RKO (cell line): ENCODE measurements around the gene SSH2.
"Not testable (repeated sequence)": the region's sequence is repeated elsewhere in the genome, so short reads cannot be mapped to it uniquely, and the experiment has no call there.

Experiments used
- DNase-seq: peaks from one replicate; pipeline ENCODE4 v3.0.0-alpha.2; 2016; ENCODE audit warnings: low spot score

The SSH2 gene

DNA sequence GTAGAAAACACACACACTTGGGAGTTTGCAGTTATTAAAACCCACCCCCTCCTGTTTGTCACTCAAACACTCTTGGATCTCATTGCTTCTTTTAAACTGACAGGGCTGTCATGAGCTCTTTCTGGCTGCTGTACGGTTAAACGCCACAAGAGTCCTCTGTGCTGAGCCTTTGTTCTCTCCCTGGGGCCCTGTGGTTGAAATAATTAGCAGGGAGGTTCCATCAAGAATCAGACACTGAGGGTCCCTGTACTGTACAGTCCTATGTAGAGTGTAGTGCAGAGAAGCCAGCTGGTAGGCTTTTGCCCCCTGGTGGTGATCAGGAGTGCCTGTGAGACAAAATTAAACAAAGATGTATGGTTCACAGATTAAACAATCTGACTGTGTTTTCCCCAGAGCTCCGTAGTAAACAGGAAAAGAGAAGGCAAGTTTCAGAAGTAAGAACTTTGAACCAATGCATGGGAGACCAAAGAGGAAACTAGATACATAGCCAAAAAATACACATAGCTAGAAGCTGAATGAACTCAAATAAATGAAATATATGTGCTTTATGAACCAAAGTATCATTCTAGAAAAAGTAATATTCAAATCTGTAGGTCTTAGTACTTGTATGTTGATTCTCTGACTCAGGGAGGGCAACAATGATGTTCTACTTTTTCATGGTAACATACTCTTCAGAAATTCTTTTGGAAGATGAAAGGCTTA lies 1.4 kb upstream of the SSH2 start:
- peak; percentile 92 for DNase-seq

DNA sequence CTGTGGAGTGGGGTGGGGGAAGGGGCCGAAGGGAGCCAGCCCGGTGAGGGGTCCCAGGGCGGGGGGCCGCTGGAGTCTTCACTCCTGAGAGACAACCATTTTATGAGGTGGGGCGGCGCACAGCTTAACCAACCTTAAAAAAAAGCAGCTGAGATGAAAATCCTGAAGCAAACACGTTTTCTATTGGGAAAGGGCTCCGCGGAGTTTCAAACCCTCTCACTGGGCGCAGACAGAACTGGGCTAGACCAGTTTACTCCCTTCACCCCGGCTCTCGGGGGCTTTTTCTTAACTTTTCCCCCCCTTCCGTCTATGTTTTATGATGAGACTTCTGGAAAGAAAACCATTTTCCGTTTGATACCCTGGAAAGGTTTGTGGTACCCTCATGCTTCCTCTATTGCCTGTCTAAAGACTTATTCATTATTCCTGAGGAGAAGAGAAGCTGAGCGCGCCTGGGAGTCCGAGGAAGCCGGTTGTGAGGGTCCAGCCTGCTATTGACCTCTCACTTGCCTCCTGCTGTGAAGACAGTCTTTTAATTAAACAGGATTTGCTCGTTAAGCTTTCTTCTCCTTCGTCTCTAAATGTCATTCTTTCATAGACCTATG lies 482 bp upstream of the SSH2 start:
- DNase-seq: peak; percentile 71

DNA sequence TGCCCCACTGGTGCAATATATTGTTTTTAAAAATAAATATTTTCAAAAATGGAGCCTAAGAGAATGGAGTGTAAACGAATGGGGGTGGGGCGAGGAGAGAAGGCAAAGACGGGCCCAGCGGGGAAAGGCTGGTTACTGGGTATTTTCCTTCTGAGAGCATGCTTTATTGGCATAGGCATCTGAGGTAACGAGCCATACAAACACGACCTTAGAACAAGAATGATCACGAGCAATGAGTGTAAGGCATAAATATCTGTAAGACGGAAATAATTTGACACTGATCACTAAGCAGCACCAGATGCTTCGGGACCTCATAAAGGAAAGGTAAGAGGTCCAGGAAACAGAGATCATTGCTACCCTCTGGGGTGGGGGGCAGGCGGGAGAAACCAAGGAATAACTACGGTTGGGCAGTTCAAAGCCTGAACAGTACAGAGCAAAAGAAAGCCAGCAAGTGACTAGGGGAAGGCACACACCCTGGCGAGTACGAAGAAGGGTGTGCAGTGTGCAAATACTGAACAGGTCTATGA lies 959 bp downstream of the SSH2 start:
- peak; percentile 81 for DNase-seq

DNA sequence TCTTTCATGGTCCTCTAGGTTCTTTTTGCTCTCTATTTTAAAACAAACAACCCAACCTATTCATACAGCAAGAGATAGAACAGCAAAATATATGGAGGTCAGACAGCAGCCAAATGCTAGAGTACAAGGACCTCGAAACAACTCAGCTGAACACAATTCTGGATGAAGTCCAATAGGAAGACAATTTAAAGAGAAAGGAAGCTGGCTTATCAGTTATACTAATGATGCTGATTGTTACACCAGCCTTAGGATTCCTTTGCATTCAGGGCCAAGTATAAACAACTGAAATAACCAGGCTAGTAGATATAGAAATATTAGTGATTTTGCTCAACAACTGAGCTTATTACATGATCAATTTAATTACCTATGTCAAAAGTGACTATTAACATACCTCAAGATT lies 2.5 kb downstream of the SSH2 start:
- no peak for DNase-seq

DNA sequence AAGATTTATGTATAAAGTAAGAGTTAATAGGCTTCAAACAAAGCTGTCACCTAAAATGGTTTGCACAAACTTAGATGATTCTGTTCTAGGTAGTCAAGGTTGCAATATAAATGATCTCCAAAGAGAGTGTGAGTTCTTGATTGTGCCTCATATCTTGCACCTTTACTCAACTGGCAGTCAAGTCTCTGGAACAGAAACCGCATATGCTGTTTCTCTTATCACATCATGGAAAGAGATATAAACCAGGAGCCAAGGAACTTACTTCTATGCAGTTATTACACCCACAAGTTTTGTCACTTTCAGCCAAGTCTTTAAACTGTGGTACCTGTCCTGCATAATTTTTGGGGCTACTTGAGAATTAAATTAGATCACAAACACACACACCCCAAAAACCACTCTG lies 5.2 kb downstream of the SSH2 start:
- DNase-seq: no peak

DNA sequence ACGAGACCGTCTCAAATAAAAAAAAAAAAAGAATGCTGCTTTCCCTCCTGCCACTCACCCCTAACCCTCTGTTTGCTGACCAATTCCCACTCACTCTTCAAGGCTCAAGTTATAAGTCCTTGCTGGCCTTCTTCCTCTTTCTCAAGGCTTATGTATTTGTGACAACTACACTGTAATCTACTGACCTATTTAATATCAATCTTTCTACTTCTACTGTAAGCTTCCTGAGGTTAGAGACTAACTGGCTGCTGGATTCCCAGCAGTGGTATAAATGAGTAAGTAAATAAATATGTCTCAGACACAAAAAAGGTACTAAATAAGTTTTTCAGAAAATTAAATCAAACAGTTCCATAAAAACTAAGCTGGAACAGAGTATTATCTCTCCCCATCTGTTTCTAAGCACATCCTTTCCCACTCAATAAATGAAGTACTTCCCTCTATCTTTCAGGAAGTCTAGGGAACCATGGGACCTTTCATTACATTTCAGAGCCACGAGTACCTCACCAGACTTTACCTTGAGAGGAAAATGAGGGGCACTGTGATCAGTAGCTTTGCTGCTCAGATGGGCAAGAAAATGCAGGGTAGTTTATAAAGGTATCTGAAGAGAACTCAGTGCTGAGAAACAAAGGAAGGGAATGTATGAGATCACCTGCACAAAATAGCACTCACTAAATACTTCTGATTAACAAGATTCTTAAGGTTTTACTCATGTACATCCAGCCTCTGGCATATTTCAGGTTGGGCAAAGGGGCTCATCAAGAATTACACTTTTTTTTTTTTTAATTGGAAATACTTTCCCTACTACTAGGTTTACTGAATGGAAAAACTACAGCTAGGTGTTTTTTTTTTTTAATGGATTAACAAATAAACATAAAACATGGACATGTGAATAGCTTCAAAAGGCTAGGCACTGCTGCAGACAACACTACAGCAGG lies 10.8 kb downstream of the SSH2 start:
- DNase-seq: no peak

DNA sequence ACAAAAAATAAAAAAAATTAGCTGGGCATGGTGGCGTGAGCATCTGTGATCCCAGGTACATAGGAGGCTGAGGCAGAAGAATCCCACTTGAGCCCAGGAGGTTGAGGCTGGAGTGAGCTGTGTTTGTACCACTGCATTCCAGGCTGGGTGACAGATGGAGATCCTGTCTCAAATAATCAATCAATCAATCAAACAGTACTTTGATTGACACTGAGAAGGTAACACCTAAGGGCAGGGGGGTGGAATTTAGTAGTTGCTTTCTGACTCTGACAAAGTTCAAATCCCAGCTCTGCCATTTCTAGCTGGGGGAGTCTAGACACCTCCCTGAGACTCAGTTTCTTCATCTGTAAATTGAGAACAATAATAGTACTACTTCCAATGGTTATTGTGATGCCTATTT lies 12.0 kb downstream of the SSH2 start:
- DNase-seq: no peak

DNA sequence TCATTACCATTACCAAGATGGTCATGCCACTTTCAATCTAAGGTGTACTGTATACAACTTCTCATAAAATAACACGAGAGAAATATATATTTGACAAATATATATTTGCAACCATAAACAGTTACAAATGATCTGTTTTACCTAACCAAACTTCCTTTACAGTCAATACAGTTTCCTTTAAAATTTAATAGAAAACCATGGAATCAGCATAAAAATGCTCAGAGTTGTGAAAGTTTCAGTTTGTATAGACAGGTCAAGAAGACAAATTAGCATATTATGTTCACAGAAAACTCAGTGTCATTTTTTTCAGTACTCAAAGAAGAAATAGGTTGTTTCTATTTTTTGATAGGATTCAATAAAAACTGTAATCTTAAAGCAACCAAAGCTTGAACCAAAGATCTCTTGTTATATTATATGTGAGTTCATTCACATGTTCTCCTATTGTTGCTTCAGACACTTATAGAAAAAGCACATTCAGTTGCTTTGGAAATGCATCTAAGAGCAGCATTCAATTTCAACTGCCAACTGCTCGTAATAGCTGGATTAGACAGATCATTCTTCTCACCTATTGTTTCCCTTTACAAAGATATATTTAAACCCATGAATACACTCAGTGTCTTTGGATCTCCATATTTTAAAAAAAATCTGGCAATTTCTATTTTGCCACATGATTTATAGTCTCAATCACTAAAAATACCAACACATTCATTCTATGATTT lies 15.1 kb downstream of the SSH2 start:
- no peak for DNase-seq

DNA sequence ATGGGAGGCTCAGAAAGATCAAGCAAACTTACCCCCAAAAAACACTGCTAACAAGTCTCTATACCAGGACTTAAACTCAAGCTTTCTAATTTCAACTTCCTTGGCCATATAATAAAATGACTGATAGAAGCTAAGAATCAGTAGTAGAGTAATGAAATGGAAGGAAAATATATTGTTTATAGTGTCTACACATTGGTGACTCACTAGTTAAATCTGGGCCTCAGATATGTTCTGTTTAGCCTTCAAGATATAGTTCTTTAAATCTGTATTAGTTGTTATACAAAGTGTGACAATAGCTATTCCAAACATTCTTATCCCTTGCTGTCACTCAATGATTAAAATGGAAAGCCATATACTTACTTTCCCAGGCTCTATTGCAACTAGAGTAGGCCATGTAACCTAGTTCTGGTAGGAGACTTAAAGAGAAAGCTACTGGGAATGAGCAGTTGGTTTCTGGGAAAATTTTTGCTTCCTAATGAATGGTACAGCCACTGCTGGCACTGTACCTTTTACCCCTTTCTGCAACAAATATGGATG lies 18.3 kb downstream of the SSH2 start:
- DNase-seq: no peak

DNA sequence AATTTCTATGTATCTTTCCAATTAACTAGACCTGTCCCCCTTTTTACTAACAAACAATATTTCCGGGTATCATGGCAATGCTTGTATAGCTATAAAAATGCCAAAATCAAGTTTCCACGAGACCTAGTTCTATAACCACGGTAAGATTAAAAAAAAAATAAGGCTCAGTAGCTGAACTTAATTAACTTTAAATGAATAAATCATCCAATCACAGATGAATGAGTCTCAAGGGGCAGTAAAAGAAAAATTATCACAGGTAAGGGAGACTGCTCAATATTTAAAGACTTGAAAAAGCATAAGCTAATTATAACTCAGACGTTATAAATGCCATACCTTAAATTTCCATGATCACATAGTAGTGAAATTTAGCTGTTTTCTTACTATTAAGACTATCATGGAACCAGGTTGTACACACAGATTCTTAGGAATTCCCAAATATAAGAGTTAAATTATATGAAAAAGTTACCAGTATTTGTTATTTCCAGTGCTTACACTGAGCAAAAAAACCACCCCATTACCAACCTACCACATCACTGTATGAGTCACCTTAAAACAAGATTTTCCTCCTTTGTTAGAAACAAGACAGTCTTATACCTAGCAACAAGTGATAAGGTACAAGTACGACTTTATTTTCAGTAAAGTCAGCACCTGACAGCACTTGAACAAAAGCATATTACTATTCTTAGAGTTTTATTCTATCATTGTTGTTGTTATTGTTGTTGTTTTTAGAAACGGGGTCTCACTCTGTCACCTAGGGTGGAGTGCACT lies 20.6 kb downstream of the SSH2 start:
- DNase-seq: no peak

DNA sequence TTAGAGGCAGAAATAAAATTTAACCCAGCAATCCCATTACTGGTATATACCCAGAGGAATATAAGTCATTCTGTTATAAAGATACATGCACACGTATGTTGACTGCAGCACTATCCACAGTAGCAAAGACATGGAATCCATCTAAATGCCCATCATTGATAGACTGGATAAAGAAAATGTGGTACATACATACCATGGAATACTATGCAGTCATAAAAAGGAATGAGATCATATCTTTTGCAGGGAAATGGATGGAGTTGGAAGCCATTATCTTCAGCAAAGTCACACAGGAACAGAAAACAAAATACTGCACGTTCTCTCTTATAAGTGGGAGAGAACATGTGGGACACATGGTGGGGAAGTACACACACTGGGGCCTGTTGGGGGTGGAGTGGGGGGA lies 23.1 kb downstream of the SSH2 start:
- DNase-seq: no peak

DNA sequence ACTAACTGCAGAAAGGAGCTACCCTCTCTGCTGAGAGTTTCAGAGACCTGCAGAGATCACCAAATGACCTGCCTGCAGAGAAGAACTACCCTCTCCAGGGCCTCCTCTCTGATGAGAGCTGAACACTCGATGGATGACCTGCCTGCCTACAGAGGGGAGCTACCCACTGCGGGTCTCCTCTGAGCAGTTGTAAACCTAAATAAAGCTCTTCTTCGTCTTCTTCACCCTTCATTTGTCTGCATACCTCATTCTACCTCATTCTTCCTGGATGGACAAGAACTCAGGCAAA lies 24.2 kb downstream of the SSH2 start:
- DNase-seq: no peak

DNA sequence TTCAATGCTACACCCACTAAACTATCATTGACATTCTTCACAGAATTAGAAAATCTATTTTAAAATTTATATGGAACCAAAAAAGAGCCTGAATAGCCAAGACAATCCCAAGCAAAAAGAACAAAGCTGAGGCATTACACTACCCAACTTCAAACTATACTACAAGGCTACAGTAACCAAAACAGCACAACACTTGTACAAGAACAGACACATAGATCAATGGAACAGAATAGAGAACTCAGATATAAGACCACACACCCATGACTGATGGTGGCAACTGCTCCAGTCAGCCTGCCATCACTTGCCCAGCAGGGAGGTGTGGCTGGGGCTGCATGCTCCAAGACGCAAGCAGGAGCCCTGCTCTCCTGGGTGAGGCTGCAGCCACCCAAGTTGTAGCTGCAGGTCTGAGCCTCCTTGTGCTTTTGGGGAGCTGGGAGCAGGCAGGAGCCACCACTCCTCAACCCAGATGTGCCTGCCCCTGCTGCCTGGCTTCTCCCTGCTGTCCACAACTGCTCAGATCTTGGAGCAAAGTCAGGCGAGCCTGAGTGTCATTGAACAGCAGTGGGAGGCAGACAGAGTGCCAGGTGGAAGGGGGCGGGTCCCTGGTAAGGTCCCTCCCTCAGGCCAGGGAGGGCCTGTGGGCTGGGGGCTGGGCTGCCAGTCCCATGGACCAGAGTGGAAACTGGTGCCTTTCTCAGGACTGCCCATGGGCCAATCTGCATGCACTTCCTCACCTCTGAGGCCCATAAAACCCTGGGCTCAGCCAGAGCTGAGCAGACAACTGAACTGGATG lies 24.7 kb downstream of the SSH2 start:
- no peak for DNase-seq

DNA sequence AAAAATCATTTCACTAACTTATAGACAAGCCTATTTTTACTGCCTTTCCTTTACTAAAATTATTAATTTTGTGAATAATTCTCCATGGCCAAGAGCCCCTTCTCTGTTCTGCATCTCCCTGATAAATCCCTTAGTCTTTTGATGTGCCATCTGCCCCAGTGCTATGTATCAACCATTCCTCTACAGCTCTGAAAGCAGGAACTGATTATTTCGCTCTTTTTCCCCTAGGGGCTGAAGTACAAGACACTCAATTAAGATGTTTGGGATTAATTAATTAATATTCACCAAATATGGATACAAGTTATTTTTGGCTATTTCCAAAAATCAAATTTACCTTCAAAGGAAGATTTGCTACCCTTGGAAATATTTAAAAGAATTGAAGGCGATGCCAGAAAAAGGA lies 26.6 kb downstream of the SSH2 start:
- DNase-seq: no peak

DNA sequence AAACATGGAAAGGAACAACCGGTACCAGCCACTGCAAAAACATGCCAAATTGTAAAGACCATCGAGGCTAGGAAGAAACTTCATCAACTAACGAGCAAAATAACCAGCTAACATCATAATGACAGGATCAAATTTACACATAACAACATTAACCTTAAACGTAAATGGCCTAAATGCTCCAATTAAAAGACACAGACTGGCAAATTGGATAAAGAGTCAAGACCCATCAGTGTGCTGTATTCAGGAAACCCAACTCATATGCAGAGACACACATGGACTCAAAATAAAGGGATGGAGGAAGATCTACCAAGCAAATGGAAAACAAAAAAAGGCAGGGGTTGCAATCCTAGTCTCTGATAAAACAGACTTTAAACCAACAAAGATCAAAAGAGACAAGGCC lies 32.9 kb downstream of the SSH2 start:
- DNase-seq: not testable (repeated sequence)

DNA sequence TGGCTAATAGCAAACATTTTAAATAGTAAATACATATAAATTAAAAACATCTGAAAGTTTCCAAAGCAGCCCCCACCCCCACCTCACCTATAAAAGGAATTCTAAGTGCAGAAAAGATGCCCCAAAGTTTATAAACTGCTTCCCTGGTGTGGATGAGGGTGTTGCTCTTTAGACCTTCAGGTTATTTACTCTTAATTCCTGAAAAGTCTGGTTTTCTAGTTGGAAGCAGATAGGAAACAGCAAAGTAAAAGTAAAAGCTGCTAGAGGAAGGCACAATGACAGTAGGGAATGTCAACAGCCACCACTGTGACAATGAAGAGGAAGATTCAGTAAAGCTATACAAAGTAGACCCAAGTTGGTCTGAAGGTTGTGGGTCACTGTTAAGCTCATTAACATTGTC lies 37.8 kb downstream of the SSH2 start:
- no peak for DNase-seq

DNA sequence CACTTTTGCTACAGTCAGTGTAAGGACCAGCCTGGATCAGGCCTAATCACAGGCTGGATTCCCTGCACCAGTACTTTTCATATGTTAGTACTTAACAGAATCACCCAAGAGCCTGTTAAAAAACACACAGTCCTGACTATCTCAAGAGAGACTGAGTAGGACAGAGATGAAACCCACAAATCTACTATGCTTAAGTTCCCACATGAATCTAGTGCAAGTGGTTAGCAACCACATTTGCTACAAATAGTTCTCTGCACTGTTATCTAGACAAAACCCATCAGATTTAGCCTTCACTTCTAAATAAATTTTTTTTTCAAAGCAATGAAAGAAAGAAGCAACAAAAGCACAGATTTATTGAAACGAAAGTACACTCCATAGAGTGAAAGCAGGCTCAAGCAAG lies 38.9 kb downstream of the SSH2 start:
- DNase-seq: no peak

DNA sequence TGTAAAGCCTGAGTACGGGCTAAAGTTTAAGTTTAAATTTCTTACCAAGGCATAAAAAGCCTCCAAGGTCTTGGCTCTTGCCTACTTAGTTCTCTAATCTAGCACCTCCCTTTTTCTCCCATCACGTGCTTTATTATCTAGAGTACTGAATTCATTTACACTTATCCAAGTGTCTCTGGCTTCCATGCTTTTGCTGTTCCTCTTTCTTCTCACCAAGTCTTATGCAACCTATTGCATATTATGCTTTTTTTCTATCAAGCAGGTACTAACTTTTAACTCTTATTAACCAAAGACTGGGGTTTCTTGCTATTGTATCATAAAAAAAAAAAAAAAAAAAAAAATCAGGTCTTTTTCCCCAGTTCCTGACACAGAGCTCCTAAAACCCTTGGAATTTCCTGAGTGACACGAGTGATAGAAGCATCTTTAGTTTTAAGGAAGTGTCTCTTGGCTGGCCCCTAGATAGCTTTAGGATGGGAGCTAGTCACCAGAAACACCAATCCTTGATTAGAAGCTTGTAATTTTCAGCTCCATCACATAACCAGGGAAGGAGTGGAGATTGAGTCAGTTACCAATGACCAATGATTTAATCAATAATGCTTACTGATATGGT lies 44.9 kb downstream of the SSH2 start:
- no peak for DNase-seq

DNA sequence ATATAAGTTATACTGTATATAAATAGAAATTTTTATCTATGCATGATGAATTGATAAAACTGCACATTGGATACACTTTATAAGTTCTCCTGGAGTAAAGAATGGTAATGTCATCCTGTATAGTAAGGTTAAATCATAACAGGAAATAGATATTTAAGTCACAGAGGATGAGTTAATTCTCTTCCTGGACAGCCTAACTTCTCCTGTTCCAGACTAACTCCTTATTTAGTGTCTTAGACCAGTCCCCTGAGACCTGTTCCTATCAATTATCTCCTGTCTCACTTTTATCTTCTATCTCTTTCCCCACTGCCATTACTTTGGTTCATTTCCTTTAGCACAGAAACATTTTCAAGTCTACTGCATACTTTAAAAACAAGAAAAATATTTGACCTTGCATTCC lies 46.5 kb downstream of the SSH2 start:
- DNase-seq: no peak

DNA sequence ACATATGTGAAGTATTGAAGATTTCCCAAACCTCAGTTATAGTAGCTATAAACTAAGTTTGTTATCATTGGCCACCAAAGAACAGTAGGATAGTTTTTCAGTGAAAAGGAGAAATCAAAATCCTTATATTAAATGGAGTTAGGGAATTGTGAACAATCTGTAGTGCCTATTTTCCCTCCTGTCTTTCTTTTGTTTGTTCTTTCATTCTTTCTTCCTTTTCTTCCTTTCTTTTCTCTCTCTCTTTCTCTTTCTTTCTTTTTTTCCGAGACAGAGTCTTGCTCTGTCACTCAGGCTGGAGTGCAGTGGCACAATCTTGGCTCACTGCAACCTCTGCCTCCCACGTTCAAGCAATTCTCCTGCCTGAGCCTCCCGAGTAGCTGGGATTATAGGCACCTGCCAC lies 48.8 kb downstream of the SSH2 start:
- no peak for DNase-seq
